GM18867 (cell line): Measurements from ENCODE around the gene BBS9.
"Not testable (repeated sequence)": the region's sequence is repeated elsewhere in the genome, so short reads cannot be mapped to it uniquely, and the experiment has no call there.

Source experiments
- ATAC-seq: cut with Tn5 transposase; IDR thresholded peaks from one replicate; pipeline ENCODE4 v1.9.1; 2021; ENCODE audit warnings: mild to moderate bottlenecking, moderate library complexity; ENCODE audit not compliant: unreplicated experiment

Gene BBS9

GRCh38 chr7:33193308-33193864, 64.0 kb downstream of the BBS9 start:
- ATAC-seq: peak; percentile 46

DNA sequence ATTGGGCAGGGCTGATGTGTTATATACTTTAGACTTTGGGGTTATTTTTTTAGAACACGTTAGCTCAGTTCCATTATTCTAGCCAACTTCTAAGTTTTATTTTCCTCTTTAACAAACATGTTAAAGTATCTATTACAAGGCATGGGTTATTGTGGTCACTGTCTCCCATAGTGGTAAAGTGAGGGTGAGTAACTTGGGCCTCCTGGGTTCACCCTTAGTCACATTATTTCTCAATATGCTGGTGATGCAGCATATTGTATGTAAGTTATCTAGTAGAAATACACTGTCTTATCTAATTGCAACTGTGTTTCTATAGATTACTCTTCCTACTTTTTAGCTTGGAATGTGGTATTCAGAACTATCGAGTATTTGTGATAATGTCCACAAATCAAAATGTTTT, 65.9 kb downstream of the BBS9 start:
- no peak for ATAC-seq

DNA sequence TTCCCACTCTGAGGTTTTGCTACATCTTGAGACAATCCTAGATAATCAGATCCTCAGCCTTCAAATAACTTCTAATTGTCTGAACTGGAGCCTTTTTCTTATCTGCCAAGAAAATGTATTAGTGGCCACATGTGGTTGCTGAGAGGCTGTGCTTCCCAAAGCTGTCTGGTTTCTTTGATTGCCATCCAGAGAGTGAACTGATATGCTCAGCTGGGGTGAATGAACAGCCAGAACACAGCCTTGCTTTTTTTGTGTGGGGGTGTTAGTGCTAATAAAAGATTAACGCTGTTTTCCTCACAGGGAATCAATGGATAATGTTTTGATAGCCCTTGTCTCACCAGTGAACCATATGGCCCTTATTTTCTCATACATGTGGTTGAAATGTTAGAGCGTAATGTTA, 66.9 kb downstream of the BBS9 start:
- ATAC-seq: no peak

GRCh38 chr7:33200282-33200681, 70.9 kb downstream of the BBS9 start:
- no peak for ATAC-seq

DNA sequence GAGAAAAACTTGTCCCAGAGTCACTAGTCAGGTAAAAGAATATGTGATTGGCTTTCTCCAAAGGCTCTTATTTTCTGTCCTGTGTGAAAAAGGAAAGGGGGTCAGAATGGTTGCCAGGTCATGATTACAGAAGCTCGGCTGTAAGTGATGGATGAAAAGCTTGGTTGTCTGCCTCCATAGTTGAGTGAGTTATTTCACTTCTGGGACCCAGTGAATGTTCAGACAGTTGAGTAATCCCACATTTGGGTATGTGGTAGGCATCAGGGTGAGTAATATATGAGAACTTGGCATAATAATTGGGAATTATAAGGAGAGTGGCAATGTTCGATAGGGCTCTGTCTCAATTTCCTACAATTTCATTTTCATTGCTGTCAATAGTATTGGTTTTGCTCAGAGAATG, 72.5 kb downstream of the BBS9 start:
- no peak for ATAC-seq

GRCh38 chr7:33210958-33211357, 81.6 kb downstream of the BBS9 start:
- ATAC-seq: no peak

GRCh38 chr7:33212144-33212543, 82.8 kb downstream of the BBS9 start:
- no peak for ATAC-seq

DNA sequence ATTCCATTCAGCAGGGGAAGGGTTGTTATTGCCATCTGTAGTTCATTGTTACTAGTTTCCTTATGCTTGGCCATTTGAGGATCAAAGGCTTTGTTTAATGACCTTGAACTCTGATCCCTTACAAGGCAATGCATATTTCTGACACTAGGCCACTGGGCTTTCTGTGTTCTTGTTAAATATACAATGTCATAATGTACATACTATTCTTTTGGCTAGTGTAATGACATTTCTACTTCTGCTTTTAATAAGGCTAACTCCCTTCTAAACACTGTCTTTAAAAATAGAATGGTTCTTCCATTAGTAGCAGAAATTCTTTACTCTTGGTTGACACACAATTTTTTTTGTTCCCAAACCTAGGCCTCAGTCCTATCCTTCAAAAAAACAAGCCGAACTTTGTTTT, 86.6 kb downstream of the BBS9 start:
- no peak for ATAC-seq

DNA sequence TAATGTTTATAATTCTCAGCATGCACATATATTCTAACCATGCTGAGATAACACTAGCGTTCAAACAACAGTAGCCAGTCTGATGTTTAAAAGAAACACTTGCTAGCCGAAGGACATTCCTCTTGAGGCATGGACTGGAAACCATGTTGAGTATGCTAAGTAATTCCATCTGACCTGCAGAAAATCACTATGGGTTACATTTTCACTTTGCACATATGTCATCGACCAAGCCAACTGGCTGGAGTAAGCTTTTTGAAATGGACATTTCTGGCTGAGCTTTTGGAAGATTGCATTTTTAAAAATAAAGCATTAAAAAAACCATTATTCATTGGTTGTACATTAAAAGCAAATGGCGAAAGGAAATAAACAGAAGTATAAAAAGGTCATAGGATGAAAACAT, 88.2 kb downstream of the BBS9 start:
- no peak for ATAC-seq

GRCh38 chr7:33218841-33219535, 89.6 kb downstream of the BBS9 start:
- not testable (repeated sequence) for ATAC-seq

GRCh38 chr7:33220231-33220630, 90.9 kb downstream of the BBS9 start:
- ATAC-seq: no peak

GRCh38 chr7:33221390-33221789, 92.0 kb downstream of the BBS9 start:
- no peak for ATAC-seq

- no peak for ATAC-seq
Observed at GRCh38 chr7:33232632-33233145, 103.3 kb downstream of the BBS9 start.

DNA sequence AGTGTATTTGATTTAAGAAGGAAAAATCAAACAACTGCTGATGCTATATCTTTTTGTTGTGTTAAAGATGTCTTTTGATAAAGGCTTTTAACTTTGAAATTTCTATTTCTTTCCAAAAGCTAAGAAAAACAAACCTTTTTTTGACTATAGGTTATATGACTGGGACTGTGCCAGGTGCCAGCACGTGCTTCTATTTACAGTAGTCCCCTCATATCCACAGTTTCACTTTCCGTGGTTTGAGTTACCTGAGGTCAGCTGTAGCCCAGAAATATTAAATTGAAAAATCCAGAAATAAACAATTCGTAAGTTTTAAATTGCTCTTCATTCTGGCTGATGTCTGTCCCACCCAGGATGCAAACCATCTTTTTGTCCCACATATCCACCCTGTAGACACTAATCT, 104.3 kb downstream of the BBS9 start:
- no peak for ATAC-seq

- peak; percentile 63 for ATAC-seq
Observed at GRCh38 chr7:33237036-33237435, 107.7 kb downstream of the BBS9 start.

- ATAC-seq: no peak
Observed at GRCh38 chr7:33243319-33243881, 114.0 kb downstream of the BBS9 start.

GRCh38 chr7:33248671-33249070, 119.3 kb downstream of the BBS9 start:
- no peak for ATAC-seq

GRCh38 chr7:33250421-33250871, 121.1 kb downstream of the BBS9 start:
- ATAC-seq: no peak

- ATAC-seq: no peak
Observed at GRCh38 chr7:33251301-33251700, 121.9 kb downstream of the BBS9 start.

GRCh38 chr7:33258491-33258951, 129.2 kb downstream of the BBS9 start:
- ATAC-seq: no peak

- peak; percentile 99 for ATAC-seq
Observed at GRCh38 chr7:33261585-33261984, 132.2 kb downstream of the BBS9 start.

DNA sequence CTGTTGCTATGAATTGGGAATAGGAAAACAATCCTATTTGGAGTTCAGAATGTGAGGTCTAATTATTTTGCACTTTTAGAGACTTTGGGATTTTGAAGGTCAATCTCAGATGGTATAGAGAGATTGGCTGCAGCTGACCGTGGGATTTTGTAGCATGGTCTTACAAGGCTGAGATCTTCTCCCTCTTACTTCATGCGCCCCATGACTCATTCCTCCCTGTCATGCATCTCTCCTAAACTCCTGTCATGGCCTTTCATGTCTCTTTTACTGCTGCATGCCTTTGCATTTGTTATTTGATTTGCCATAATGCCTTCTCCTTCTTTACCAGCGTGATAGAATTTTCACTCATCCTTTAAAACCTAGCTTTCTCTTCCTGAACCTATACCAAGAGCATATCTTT, 133.1 kb downstream of the BBS9 start:
- no peak for ATAC-seq
